Ureter (tissue), 1 donor: Measurements from ENCODE around the gene OR6B3. TPM values are rescaled to one million over a fixed set of nuclear protein-coding genes. Genes with fewer than 3 reads are reported as not detected.
"Not testable (repeated sequence)": the region's sequence is repeated elsewhere in the genome, so short reads cannot be mapped to it uniquely, and the experiment has no call there.

Source experiments
- DNase-seq: peaks from one replicate; pipeline ENCODE4 v3.0.0-alpha.2; 2020; ENCODE audit warnings: low spot score
- total RNA-seq: library from RNA; stranded (reverse); gene quantifications from one replicate; pipeline ENCODE4 v1.2.4, GENCODE V29; 2023
- donor health status: DM: yes; HTN: yes; CAD: no.

The OR6B3 gene
- total RNA-seq, 1 donor from 2014 or later, result not detected

- DNase-seq, result not testable (repeated sequence)
Observed at GRCh38 chr2:240044096-240044495, 9.2 kb downstream of the OR6B3 start.

- DNase-seq, result no peak
Observed at GRCh38 chr2:240043279-240043989, 9.9 kb downstream of the OR6B3 start.

GRCh38 chr2:240042740-240043139, 10.6 kb downstream of the OR6B3 start:
- DNase-seq, result no peak

GRCh38 chr2:240041363-240041762, 12.0 kb downstream of the OR6B3 start:
- DNase-seq, result no peak

GRCh38 chr2:240037358-240037757, 16.0 kb downstream of the OR6B3 start:
- DNase-seq, result no peak

- no peak for DNase-seq
Observed at GRCh38 chr2:240033330-240033678, 20.0 kb downstream of the OR6B3 start.

- DNase-seq, result no peak
Observed at GRCh38 chr2:240032406-240033329, 20.7 kb downstream of the OR6B3 start.

GRCh38 chr2:240030379-240031094, 22.8 kb downstream of the OR6B3 start, which contains the start of gene OR6B2:
Gene OR6B2, minus strand, starts transcription at chr2:240030429. Its CDS starts 0 bp downstream, at chr2:240030429.
- DNase-seq, result no peak

- no peak for DNase-seq
Observed at GRCh38 chr2:240024766-240025165, 28.6 kb downstream of the OR6B3 start.

- DNase-seq, result no peak
Observed at GRCh38 chr2:240023792-240024191, 29.5 kb downstream of the OR6B3 start.

GRCh38 chr2:240021488-240022104, 31.7 kb downstream of the OR6B3 start:
- DNase-seq, result no peak

GRCh38 chr2:240018071-240018750, 35.1 kb downstream of the OR6B3 start:
- no peak for DNase-seq

GRCh38 chr2:240014327-240014726, 39.0 kb downstream of the OR6B3 start:
- no peak for DNase-seq

GRCh38 chr2:240013343-240013742, 40.0 kb downstream of the OR6B3 start:
- no peak for DNase-seq

GRCh38 chr2:240002983-240003382, 50.3 kb downstream of the OR6B3 start:
- DNase-seq, result no peak

GRCh38 chr2:240000671-240001070, 52.6 kb downstream of the OR6B3 start:
- peak; percentile 8 for DNase-seq

GRCh38 chr2:239997686-239998409, 55.5 kb downstream of the OR6B3 start:
- DNase-seq, result no peak
